ENCODE data around the gene PSMB7. TPM values are rescaled to one million over a fixed set of nuclear protein-coding genes. Genes with fewer than 3 reads are reported as not detected.
A peak's percentile ranks its signal among the peaks of the same experiment; 100 is the strongest.

The PSMB7 gene
- total and polyA plus RNA-seq, 2 of the 13 experiments (the other 11 are each of a cell fraction or from before 2014, with no cell fraction given), result 259 to 291 TPM

DNA sequence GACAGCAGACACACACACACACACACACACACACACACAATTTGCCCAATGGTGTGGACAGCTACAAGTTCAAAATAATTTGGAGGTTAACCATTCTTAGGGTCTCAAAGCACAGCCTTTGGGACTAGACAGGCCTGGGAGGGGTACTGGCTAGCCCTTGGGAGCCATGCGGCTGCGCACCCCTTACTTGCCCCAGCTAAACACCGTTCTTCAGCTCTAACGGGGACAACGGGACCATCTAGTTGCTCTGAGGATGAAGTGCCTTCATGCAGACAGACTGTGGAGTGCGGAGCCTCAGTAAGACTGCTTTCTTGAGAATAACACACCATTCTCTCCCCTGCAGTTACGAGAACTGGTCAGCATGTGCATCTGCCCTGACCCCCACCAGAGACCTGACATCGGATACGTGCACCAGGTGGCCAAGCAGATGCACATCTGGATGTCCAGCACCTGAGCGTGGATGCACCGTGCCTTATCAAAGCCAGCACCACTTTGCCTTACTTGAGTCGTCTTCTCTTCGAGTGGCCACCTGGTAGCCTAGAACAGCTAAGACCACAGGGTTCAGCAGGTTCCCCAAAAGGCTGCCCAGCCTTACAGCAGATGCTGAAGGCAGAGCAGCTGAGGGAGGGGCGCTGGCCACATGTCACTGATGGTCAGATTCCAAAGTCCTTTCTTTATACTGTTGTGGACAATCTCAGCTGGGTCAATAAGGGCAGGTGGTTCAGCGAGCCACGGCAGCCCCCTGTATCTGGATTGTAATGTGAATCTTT, 64.6 kb downstream of the PSMB7 start (continued):
- TF ChIP-seq TCF7L2 (IDR thresholded peaks at IDR 0.05; ENCODE audit: low read depth, low read length) (no peak), POLR2A (IDR thresholded peaks at IDR 0.05; ENCODE audit: insufficient read depth in 1 of 2, low read depth in 2 of 2, low read length in 2 of 2) (peak in 1 of 2 experiments; percentile 48; a peak in 3 of 4 replicates), LCORL (IDR thresholded peaks at IDR 0.05) (no peak), LCORL (CRISPR knock-in tag; IDR thresholded peaks at IDR 0.05) (0 out of 2 replicates have a peak, but pooled peaks have one; percentile 40), HNF4A (CRISPR knock-in tag; IDR thresholded peaks at IDR 0.05) (peak; percentile 88), ELF1 (CRISPR knock-in tag; IDR thresholded peaks at IDR 0.05) (no peak), SPEN (CRISPR knock-in tag; IDR thresholded peaks at IDR 0.05; ENCODE audit: low read depth) (peak; percentile 55; the same call in 1 of the 2 replicates), NR2F6 (IDR thresholded peaks at IDR 0.05) (peak; percentile 35; the same call in 1 of the 2 replicates), NR2F6 (CRISPR knock-in tag; IDR thresholded peaks at IDR 0.05) (peak; percentile 59), FOXK1 (CRISPR knock-in tag; IDR thresholded peaks at IDR 0.05; ENCODE audit: borderline replicate concordance, low read depth) (peak; percentile 72; the same call in 1 of the 2 replicates), FOXM1 (CRISPR knock-in tag; IDR thresholded peaks at IDR 0.05) (no peak), SOX5 (CRISPR knock-in tag; IDR thresholded peaks at IDR 0.05; ENCODE audit: borderline replicate concordance) (no peak; the same call in 1 of the 2 replicates), ZBTB38 (CRISPR knock-in tag; IDR thresholded peaks at IDR 0.05) (0 out of 2 replicates have a peak, but pooled peaks have one; percentile 28), KLF12 (CRISPR knock-in tag; IDR thresholded peaks at IDR 0.05; ENCODE audit: borderline replicate concordance) (0 out of 2 replicates have a peak, but pooled peaks have one; percentile 40), SOX6 (IDR thresholded peaks at IDR 0.05) (no peak), SOX6 (CRISPR knock-in tag; IDR thresholded peaks at IDR 0.05) (peak; percentile 54; the same call in 1 of the 2 replicates), ZNF556 (CRISPR knock-in tag; IDR thresholded peaks at IDR 0.05; ENCODE audit: borderline replicate concordance) (no peak)
- TF ChIP-seq, protein P1, sequence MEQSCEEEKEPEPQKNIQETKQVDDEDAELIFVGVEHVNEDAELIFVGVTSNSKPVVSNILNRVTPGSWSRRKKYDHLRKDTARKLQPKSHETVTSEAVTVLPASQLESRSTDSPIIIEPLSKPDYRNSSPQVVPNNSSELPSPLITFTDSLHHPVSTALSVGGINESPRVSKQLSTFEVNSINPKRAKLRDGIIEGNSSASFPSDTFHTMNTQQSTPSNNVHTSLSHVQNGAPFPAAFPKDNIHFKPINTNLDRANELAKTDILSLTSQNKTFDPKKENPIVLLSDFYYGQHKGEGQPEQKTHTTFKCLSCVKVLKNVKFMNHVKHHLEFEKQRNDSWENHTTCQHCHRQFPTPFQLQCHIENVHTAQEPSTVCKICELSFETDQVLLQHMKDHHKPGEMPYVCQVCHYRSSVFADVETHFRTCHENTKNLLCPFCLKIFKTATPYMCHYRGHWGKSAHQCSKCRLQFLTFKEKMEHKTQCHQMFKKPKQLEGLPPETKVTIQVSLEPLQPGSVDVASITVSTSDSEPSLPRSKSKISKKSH (CRISPR knock-in tag; IDR thresholded peaks at IDR 0.05; ENCODE audit: borderline replicate concordance), result peak; percentile 28; the same call in 1 of the 2 replicates
- TF ChIP-seq, protein P2, sequence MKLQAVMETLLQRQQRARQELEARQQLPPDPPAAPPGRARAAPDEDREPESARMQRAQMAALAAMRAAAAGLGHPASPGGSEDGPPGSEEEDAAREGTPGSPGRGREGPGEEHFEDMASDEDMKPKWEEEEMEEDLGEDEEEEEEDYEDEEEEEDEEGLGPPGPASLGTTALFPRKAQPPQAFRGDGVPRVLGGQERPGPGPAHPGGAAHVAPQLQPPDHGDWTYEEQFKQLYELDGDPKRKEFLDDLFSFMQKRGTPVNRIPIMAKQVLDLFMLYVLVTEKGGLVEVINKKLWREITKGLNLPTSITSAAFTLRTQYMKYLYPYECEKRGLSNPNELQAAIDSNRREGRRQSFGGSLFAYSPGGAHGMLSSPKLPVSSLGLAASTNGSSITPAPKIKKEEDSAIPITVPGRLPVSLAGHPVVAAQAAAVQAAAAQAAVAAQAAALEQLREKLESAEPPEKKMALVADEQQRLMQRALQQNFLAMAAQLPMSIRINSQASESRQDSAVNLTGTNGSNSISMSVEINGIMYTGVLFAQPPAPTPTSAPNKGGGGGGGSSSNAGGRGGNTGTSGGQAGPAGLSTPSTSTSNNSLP (IDR thresholded peaks at IDR 0.05; ENCODE audit: low read depth, low read length), result 0 out of 2 replicates have a peak, but pooled peaks have one; percentile 30
- TF ChIP-seq, protein P3, sequence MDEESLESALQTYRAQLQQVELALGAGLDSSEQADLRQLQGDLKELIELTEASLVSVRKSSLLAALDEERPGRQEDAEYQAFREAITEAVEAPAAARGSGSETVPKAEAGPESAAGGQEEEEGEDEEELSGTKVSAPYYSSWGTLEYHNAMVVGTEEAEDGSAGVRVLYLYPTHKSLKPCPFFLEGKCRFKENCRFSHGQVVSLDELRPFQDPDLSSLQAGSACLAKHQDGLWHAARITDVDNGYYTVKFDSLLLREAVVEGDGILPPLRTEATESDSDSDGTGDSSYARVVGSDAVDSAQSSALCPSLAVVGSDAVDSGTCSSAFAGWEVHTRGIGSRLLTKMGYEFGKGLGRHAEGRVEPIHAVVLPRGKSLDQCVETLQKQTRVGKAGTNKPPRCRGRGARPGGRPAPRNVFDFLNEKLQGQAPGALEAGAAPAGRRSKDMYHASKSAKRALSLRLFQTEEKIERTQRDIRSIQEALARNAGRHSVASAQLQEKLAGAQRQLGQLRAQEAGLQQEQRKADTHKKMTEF (CRISPR knock-in tag; IDR thresholded peaks at IDR 0.05), result no peak
- TF ChIP-seq, protein P4, sequence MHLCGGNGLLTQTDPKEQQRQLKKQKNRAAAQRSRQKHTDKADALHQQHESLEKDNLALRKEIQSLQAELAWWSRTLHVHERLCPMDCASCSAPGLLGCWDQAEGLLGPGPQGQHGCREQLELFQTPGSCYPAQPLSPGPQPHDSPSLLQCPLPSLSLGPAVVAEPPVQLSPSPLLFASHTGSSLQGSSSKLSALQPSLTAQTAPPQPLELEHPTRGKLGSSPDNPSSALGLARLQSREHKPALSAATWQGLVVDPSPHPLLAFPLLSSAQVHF (CRISPR knock-in tag; IDR thresholded peaks at IDR 0.05), result no peak
- TF ChIP-seq, protein P5, sequence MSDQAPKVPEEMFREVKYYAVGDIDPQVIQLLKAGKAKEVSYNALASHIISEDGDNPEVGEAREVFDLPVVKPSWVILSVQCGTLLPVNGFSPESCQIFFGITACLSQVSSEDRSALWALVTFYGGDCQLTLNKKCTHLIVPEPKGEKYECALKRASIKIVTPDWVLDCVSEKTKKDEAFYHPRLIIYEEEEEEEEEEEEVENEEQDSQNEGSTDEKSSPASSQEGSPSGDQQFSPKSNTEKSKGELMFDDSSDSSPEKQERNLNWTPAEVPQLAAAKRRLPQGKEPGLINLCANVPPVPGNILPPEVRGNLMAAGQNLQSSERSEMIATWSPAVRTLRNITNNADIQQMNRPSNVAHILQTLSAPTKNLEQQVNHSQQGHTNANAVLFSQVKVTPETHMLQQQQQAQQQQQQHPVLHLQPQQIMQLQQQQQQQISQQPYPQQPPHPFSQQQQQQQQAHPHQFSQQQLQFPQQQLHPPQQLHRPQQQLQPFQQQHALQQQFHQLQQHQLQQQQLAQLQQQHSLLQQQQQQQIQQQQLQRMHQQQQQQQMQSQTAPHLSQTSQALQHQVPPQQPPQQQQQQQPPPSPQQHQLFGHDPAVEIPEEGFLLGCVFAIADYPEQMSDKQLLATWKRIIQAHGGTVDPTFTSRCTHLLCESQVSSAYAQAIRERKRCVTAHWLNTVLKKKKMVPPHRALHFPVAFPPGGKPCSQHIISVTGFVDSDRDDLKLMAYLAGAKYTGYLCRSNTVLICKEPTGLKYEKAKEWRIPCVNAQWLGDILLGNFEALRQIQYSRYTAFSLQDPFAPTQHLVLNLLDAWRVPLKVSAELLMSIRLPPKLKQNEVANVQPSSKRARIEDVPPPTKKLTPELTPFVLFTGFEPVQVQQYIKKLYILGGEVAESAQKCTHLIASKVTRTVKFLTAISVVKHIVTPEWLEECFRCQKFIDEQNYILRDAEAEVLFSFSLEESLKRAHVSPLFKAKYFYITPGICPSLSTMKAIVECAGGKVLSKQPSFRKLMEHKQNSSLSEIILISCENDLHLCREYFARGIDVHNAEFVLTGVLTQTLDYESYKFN (CRISPR knock-in tag; conservative IDR thresholded peaks at IDR 0.05), result peak; percentile 71
